ENCODE data around the gene THBS2. TPM values are rescaled to one million over a fixed set of nuclear protein-coding genes. Genes with fewer than 3 reads are reported as not detected.

THBS2 gene
- total RNA-seq, 1 donor from 2014 or later, result 86.4 TPM

DNA sequence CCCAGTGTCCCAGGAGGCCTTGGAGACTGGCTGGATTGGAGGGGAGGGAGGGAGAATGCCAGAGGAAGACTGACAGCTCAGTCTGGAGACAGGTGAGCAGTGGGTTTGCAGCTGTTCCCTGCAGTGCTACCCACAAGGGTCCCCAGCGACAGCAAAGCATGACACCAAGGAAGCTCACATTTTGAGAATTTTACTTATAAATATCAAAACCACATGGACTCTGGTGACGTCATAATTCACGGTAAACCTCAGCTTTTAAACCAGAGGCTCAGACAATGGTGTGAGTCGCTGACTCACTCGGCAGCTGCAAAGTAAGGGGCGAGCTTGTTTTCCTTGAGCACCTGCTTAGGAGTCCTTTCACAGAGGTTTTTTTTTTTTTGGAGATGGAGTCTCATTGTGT, 65.2 kb downstream of the THBS2 start:
- Histone ChIP-seq H3K36me3 (no peaks in the 10 kb centered on the region), H3K9me3 (no peaks in the 10 kb centered on the region), H3K27ac (no peak overlapping the region), H3K27me3 (no peaks in the 10 kb centered on the region), H3K4me3 (no peak overlapping the region), H3K4me1 (peaks cover 17% of the 10 kb centered on the region)
- intact Hi-C loops (cut with DNase I), result no loop called here
- TF ChIP-seq POLR2A (IDR thresholded peaks at IDR 0.05) (no peak), POLR2AphosphoS5 (IDR thresholded peaks at IDR 0.05; ENCODE audit: insufficient read depth in 1 of 2, low read depth in 1 of 2) (no peak)
- TF ChIP-seq, protein P1, sequence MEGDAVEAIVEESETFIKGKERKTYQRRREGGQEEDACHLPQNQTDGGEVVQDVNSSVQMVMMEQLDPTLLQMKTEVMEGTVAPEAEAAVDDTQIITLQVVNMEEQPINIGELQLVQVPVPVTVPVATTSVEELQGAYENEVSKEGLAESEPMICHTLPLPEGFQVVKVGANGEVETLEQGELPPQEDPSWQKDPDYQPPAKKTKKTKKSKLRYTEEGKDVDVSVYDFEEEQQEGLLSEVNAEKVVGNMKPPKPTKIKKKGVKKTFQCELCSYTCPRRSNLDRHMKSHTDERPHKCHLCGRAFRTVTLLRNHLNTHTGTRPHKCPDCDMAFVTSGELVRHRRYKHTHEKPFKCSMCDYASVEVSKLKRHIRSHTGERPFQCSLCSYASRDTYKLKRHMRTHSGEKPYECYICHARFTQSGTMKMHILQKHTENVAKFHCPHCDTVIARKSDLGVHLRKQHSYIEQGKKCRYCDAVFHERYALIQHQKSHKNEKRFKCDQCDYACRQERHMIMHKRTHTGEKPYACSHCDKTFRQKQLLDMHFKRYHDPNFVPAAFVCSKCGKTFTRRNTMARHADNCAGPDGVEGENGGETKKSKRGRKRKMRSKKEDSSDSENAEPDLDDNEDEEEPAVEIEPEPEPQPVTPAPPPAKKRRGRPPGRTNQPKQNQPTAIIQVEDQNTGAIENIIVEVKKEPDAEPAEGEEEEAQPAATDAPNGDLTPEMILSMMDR (IDR thresholded peaks at IDR 0.05), result no peak
- DNase-seq (ENCODE audit: extremely low spot score in 2 of 2), result no peak

DNA sequence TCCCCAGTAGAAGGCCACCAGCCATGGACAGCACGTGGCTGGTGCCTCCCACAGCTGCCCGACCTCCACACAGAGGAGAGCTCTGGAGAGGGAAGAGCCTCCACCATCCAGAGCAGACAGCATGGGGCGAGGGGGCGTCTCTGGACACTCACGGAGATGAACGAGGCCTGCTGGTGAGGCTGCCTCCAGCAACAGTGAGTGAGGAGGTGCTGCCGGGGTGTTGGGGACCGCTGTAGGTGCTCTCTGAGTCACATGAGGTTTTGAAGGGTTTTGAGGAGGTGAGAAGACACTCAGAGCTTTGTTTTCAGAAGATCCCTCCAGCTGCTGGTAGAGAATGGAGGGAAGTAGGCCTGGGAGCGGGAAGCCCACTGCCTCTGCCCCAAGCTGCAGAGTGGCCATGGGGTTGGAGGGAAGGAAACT, 65.6 kb downstream of the THBS2 start:
- TF ChIP-seq POLR2AphosphoS5 (IDR thresholded peaks at IDR 0.05; ENCODE audit: insufficient read depth in 1 of 2, low read depth in 1 of 2) (no peak), POLR2A (IDR thresholded peaks at IDR 0.05) (no peak)
- TF ChIP-seq, protein P1 (IDR thresholded peaks at IDR 0.05), result no peak
- DNase-seq (ENCODE audit: extremely low spot score in 2 of 2), result peak in 1 of 2 donors; percentile 81
- no peaks in the 10 kb centered on the region for H3K36me3 ChIP-seq
- H3K4me3 ChIP-seq, result no peak overlapping the region
- H3K27ac ChIP-seq, result no peak overlapping the region
- H3K27me3 ChIP-seq, result no peaks in the 10 kb centered on the region
- intact Hi-C loops (cut with DNase I), result no loop called here
- no peaks in the 10 kb centered on the region for H3K9me3 ChIP-seq
- H3K4me1 ChIP-seq, result peaks cover 17% of the 10 kb centered on the region

GRCh38 chr6:169186496-169187169, 67.0 kb downstream of the THBS2 start:
- TF ChIP-seq POLR2AphosphoS5 (IDR thresholded peaks at IDR 0.05; ENCODE audit: insufficient read depth in 1 of 2, low read depth in 1 of 2) (no peak), POLR2A (IDR thresholded peaks at IDR 0.05) (no peak)
- TF ChIP-seq, protein P1 (IDR thresholded peaks at IDR 0.05), result no peak
- no peaks in the 10 kb centered on the region for H3K36me3 ChIP-seq
- no peaks in the 10 kb centered on the region for H3K9me3 ChIP-seq
- H3K4me1 ChIP-seq, result peaks cover 16% of the 10 kb centered on the region
- H3K4me3 ChIP-seq, result no peak overlapping the region
- DNase-seq (ENCODE audit: extremely low spot score in 2 of 2), result peak in 1 of 2 donors; percentile 70
- no peak overlapping the region for H3K27ac ChIP-seq
- intact Hi-C loops (cut with DNase I), result no loop called here
- H3K27me3 ChIP-seq, result no peaks in the 10 kb centered on the region

DNA sequence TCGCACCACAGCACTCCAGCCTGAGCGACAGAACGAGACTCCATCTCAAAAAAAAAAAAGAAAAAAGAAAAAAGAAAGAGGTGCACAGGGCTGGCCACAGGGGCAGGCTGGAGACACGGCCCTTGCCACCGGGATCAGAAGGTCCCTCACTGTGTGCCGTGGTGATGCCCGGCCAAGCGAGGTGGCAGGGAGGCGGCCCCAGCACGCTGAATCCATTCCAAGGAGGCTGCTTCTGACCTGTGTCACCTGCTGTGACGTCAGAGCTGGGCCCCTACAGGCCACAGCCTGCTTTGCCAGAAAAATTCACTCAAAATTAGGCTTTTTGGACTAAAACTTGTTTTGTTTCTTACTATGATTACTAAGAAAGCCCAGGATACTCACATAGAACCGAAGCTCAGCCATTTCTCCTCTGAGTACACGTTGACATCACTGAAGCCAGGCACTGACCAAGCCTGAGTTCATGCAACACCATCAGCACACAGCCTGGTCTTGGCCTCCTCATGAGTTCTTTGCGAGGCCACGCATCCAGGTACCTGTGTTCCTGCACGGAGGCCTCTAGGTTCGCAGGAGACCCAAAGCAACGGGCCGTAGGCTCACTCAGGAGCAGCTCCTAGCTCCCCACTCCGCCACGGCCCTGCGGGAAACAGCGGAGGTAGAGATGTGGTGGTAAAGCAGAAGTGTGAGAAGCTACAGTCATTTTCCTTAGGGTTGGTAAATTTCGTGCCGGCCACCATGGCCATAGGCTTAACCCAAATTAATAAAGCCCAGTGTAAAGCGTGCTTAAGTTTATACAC, 67.8 kb downstream of the THBS2 start:
- Histone ChIP-seq H3K4me3 (no peak overlapping the region), H3K4me1 (peaks cover 9% of the 10 kb centered on the region), H3K27ac (no peak overlapping the region), H3K9me3 (no peaks in the 10 kb centered on the region), H3K36me3 (no peaks in the 10 kb centered on the region), H3K27me3 (no peaks in the 10 kb centered on the region)
- TF ChIP-seq POLR2AphosphoS5 (IDR thresholded peaks at IDR 0.05; ENCODE audit: insufficient read depth in 1 of 2, low read depth in 1 of 2) (no peak), POLR2A (IDR thresholded peaks at IDR 0.05) (no peak)
- TF ChIP-seq, protein P1 (IDR thresholded peaks at IDR 0.05), result no peak
- intact Hi-C loops (cut with DNase I), result no loop called here
- peak in 1 of 2 donors; percentile 47 for DNase-seq (ENCODE audit: extremely low spot score in 2 of 2)

All from vagina (tissue), 2 donors.